ENCODE data around the gene TMEM14B. TPM values are rescaled to one million over a fixed set of nuclear protein-coding genes. Genes with fewer than 3 reads are reported as not detected.
"Not testable (repeated sequence)": the region's sequence is repeated elsewhere in the genome, so short reads cannot be mapped to it uniquely, and the experiment has no call there.

TMEM14B gene
- total and polyA plus RNA-seq, 9 donors = 64.7 to 123 (median 73.0) TPM

- H3K27ac ChIP-seq = no peak overlapping the region
- no peak for DNase-seq
- H3K9me3 ChIP-seq = no peaks in the 10 kb centered on the region
- TF ChIP-seq CTCF (IDR thresholded peaks at IDR 0.05) = no peak
- TF ChIP-seq POLR2A (IDR thresholded peaks at IDR 0.05) = no peak
- no peak for TF ChIP-seq EP300 (IDR thresholded peaks at IDR 0.05)
- no peaks in the 10 kb centered on the region for H3K36me3 ChIP-seq
- H3K4me3 ChIP-seq = no peak overlapping the region
- H3K4me1 ChIP-seq (ENCODE audit: insufficient read depth) = no peaks in the 10 kb centered on the region
- intact Hi-C loops (cut with DNase I) = loop anchor here in 1 of 4 donors (10.0 kb wide), 1 partner anchor 45 kb away; the partner anchor contains the start of genes C6orf52 and PAK1IP1
- H3K27me3 ChIP-seq = no peaks in the 10 kb centered on the region
These were observed 7.5 kb upstream of the TMEM14B start for GRCh38 chr6:10740061-10740460.

- not testable (repeated sequence) for H3K27me3 ChIP-seq; DNase-seq; H3K4me1 ChIP-seq (ENCODE audit: insufficient read depth); H3K4me3 ChIP-seq; H3K27ac ChIP-seq; H3K9me3 ChIP-seq; H3K36me3 ChIP-seq
- WGBS, 3 donors = 79 to 81% (median 81%) methylated on average over 4 of the region's 4 CpGs
- intact Hi-C loops (cut with DNase I) = loop anchor here in 1 of 4 donors (10.0 kb wide), 1 partner anchor 47 kb away; the partner anchor contains the start of genes C6orf52 and PAK1IP1
These were observed 6.0 kb upstream of the TMEM14B start for GRCh38 chr6:10741643-10742042.

GRCh38 chr6:10742251-10742650 is 5.4 kb upstream of the TMEM14B start:
- intact Hi-C loops (cut with DNase I) = loop anchor here in 1 of 4 donors (10.0 kb wide), 1 partner anchor 47 kb away; the partner anchor contains the start of genes C6orf52 and PAK1IP1
- no peaks in the 10 kb centered on the region for H3K9me3 ChIP-seq
- H3K36me3 ChIP-seq = no peaks in the 10 kb centered on the region
- no peak for DNase-seq
- no peaks in the 10 kb centered on the region for H3K4me1 ChIP-seq (ENCODE audit: insufficient read depth)
- WGBS, 3 donors = 90 to 94% (median 92%) methylated on average over 12 of the region's 12 CpGs
- H3K27me3 ChIP-seq = no peaks in the 10 kb centered on the region
- no peak overlapping the region for H3K4me3 ChIP-seq
- TF ChIP-seq EP300 (IDR thresholded peaks at IDR 0.05) = no peak
- no peak for TF ChIP-seq POLR2A (IDR thresholded peaks at IDR 0.05)
- TF ChIP-seq CTCF (IDR thresholded peaks at IDR 0.05) = no peak
- no peak overlapping the region for H3K27ac ChIP-seq

GRCh38 chr6:10743515-10743914 is 4.1 kb upstream of the TMEM14B start:
- TF ChIP-seq CTCF (IDR thresholded peaks at IDR 0.05) (no peak), EP300 (IDR thresholded peaks at IDR 0.05) (no peak), POLR2A (IDR thresholded peaks at IDR 0.05) (no peak)
- no peak overlapping the region for H3K4me3 ChIP-seq
- no peak overlapping the region for H3K27ac ChIP-seq
- no peak for DNase-seq
- 79 to 88% (median 86%) methylated on average over 6 of the region's 6 CpGs for whole genome bisulfite sequencing, 3 donors
- intact Hi-C loops (cut with DNase I) = loop anchor here in 1 of 4 donors (10.0 kb wide), 1 partner anchor 49 kb away; the partner anchor contains the start of genes C6orf52 and PAK1IP1
- no peaks in the 10 kb centered on the region for H3K36me3 ChIP-seq
- no peaks in the 10 kb centered on the region for H3K4me1 ChIP-seq (ENCODE audit: insufficient read depth)
- no peaks in the 10 kb centered on the region for H3K27me3 ChIP-seq
- no peaks in the 10 kb centered on the region for H3K9me3 ChIP-seq

- H3K4me3 ChIP-seq = no peak overlapping the region
- intact Hi-C loops (cut with DNase I) = loop anchor here in 1 of 4 donors (10.0 kb wide), 1 partner anchor 50 kb away; the partner anchor contains the start of genes C6orf52 and PAK1IP1
- WGBS, 3 donors = 75 to 86% (median 79%) methylated on average over 5 of the region's 5 CpGs
- peaks cover 3% of the 10 kb centered on the region for H3K4me1 ChIP-seq (ENCODE audit: insufficient read depth)
- no peak for TF ChIP-seq POLR2A (IDR thresholded peaks at IDR 0.05)
- no peak for TF ChIP-seq CTCF (IDR thresholded peaks at IDR 0.05)
- no peak for TF ChIP-seq EP300 (IDR thresholded peaks at IDR 0.05)
- H3K27me3 ChIP-seq = no peaks in the 10 kb centered on the region
- H3K36me3 ChIP-seq = no peaks in the 10 kb centered on the region
- H3K27ac ChIP-seq = no peak overlapping the region
- no peaks in the 10 kb centered on the region for H3K9me3 ChIP-seq
- no peak for DNase-seq
These were observed 2.5 kb upstream of the TMEM14B start for GRCh38 chr6:10745116-10745515.
